OCI-LY1 (cell line): ENCODE results near the gene PRM2.

Experiments
- H2AFZ ChIP-seq: fragments of 200-600 bp; sonication (generic), shearing (Covaris generic); 2 replicates; pipeline ENCODE4 v1.6.0; 2014; ENCODE audit warnings: antibody characterized with exemption, mild to moderate bottlenecking, low read length
- H3F3A ChIP-seq: fragments of 200-600 bp; sonication (generic), shearing (Covaris generic); 2 replicates; pipeline ENCODE4 v1.6.0; 2014; ENCODE audit warnings: mild to moderate bottlenecking, antibody characterized with exemption, low read length, moderate library complexity; ENCODE audit not compliant: insufficient read depth
- H3K27ac ChIP-seq: fragments of 200-600 bp; sonication (generic); 2 replicates; pipeline ENCODE4 v1.5.1; 2014; ENCODE audit warnings: low read length, mixed run types, mild to moderate bottlenecking, low read depth; ENCODE audit not compliant: poor library complexity, severe bottlenecking
- H3K27me3 ChIP-seq: fragments of 200-600 bp; sonication (generic); 2 replicates; pipeline ENCODE4 v1.6.0; 2014; ENCODE audit warnings: antibody characterized with exemption, mild to moderate bottlenecking, low read length, moderate library complexity; ENCODE audit not compliant: insufficient read depth
- H3K36me3 ChIP-seq: fragments of 200-600 bp; sonication (generic); 2 replicates; pipeline ENCODE4 v1.6.1; 2014; ENCODE audit warnings: mild to moderate bottlenecking, antibody characterized with exemption, low read length, moderate library complexity, mixed read lengths; ENCODE audit not compliant: insufficient read depth
- H3K4me1 ChIP-seq: fragments of 200-600 bp; sonication (generic); 2 replicates; pipeline ENCODE4 v1.5.1; 2014; ENCODE audit warnings: mild to moderate bottlenecking, low read length, moderate library complexity; ENCODE audit not compliant: insufficient read depth, severe bottlenecking
- H3K4me2 ChIP-seq: fragments of 200-600 bp; sonication (generic), shearing (Covaris generic); 2 replicates; pipeline ENCODE4 v1.6.1; 2014; ENCODE audit warnings: low read length
- H3K4me3 ChIP-seq: fragments of 200-600 bp; sonication (generic); 2 replicates; pipeline ENCODE4 v1.5.1; 2014; ENCODE audit warnings: low read length, low read depth, mild to moderate bottlenecking, mixed read lengths; ENCODE audit not compliant: poor library complexity, severe bottlenecking
- H3K79me2 ChIP-seq: fragments of 200-600 bp; shearing (Covaris generic); 2 replicates; pipeline ENCODE4 v1.6.1; 2016; ENCODE audit warnings: mixed run types, low read length, mixed read lengths; ENCODE audit not compliant: insufficient read depth
- H3K9ac ChIP-seq: fragments of 200-600 bp; sonication (generic), shearing (Covaris generic); 2 replicates; pipeline ENCODE4 v1.6.1; 2014; ENCODE audit warnings: mild to moderate bottlenecking, low read length, mixed read lengths
- H3K9me2 ChIP-seq: fragments of 200-600 bp; sonication (generic), shearing (Covaris generic); 2 replicates; pipeline ENCODE4 v1.6.1; 2014; ENCODE audit warnings: low read depth, mild to moderate bottlenecking, low read length, mixed read lengths
- H3K9me3 ChIP-seq: fragments of 200-600 bp; shearing (Covaris generic); 2 replicates; pipeline ENCODE4 v1.6.1; 2014; ENCODE audit warnings: low read length, mixed read lengths
- H4K20me1 ChIP-seq: fragments of 200-600 bp; sonication (generic), shearing (Covaris generic); 2 replicates; pipeline ENCODE4 v1.6.0; 2016; ENCODE audit warnings: mild to moderate bottlenecking, low read length; ENCODE audit not compliant: insufficient read depth
- EZH2 ChIP-seq: fragments of 200-600 bp; sonication (generic), shearing (Covaris generic); IDR thresholded peaks from 2 replicates; pipeline ENCODE4 v1.8.0; 2017; ENCODE audit warnings: borderline replicate concordance, mixed run types, mild to moderate bottlenecking, antibody characterized with exemption, low read length, moderate library complexity, mixed read lengths
- TF ChIP-seq, protein P1 (sequence below): fragments of 200-600 bp; sonication (generic), shearing (Covaris generic); IDR thresholded peaks from 2 replicates; pipeline ENCODE4 v1.5.1; 2017; ENCODE audit warnings: mild to moderate bottlenecking, antibody characterized with exemption, low read length, moderate library complexity, mixed read lengths

The PRM2 gene

DNA sequence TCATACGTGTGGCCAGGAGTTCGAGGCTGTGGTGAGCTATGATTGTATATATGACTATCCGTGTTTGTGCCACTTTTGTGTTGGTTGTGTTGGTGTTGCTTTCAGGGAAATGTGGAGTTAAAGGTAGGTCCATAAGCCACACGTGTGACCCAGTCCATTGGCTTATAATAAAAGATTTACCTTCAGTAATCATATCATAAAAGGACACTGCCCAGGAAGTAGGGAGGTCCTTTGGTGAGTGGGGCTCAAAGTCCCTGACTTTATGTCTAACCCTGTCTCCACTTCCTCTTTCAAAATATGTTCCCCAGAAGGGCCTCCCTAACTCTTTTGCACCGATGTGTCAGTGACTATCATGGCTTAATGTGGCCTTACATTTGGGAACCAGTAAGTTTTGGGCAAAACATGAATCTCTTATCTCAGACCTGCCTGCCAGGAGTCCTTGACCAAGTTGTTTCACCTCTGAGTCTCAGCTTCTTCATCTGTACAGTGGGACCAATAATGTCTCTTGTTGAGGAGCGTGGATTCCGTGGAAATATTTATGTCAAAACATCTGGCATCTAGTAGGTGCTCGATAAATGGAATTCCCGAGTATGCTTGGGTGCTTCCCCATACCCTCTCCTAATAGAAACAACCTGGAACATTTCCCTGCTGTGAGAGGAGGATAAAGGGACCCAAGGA lies 12.0 kb downstream of the PRM2 start:
- H3K27ac ChIP-seq = no peak overlapping the region
- H3K79me2 ChIP-seq = no peaks in the 10 kb centered on the region
- no peak for TF ChIP-seq EZH2
- TF ChIP-seq, protein P1, sequence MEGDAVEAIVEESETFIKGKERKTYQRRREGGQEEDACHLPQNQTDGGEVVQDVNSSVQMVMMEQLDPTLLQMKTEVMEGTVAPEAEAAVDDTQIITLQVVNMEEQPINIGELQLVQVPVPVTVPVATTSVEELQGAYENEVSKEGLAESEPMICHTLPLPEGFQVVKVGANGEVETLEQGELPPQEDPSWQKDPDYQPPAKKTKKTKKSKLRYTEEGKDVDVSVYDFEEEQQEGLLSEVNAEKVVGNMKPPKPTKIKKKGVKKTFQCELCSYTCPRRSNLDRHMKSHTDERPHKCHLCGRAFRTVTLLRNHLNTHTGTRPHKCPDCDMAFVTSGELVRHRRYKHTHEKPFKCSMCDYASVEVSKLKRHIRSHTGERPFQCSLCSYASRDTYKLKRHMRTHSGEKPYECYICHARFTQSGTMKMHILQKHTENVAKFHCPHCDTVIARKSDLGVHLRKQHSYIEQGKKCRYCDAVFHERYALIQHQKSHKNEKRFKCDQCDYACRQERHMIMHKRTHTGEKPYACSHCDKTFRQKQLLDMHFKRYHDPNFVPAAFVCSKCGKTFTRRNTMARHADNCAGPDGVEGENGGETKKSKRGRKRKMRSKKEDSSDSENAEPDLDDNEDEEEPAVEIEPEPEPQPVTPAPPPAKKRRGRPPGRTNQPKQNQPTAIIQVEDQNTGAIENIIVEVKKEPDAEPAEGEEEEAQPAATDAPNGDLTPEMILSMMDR = no peak
- no peaks in the 10 kb centered on the region for H3K9me3 ChIP-seq
- H3K4me3 ChIP-seq = no peak overlapping the region
- no peak overlapping the region for H3K4me2 ChIP-seq
- no peaks in the 10 kb centered on the region for H4K20me1 ChIP-seq
- no peaks in the 10 kb centered on the region for H3K36me3 ChIP-seq
- H2AFZ ChIP-seq = no peak overlapping the region
- no peak overlapping the region for H3K9ac ChIP-seq
- no peaks in the 10 kb centered on the region for H3F3A ChIP-seq
- no peaks in the 10 kb centered on the region for H3K27me3 ChIP-seq
- H3K9me2 ChIP-seq = no peaks in the 10 kb centered on the region
- peaks cover 7% of the 10 kb centered on the region for H3K4me1 ChIP-seq

DNA sequence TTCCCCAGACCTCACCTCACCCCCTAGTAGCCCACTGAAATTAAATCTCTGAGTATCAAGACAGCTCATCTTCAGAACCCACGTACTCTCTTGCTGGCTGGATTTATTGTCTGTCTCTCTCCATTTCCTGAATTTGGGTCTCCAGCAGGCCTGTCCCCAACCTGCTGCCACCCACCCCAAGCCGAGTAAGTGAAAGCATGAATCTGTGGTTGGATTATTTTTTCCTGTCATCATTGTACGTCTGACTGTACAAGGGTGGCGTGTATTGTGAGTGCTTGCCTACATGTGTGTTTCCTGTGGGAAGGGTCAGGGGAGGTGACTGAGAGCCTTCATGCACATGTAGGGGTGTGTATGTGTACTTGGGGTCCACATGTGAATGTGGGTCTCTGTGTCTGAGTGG lies 12.5 kb downstream of the PRM2 start:
- TF ChIP-seq EZH2 = no peak
- TF ChIP-seq, protein P1 = no peak
- Histone ChIP-seq H3K4me1 (peaks cover 11% of the 10 kb centered on the region), H3K27ac (no peak overlapping the region), H3K27me3 (no peaks in the 10 kb centered on the region), H2AFZ (no peak overlapping the region), H3K36me3 (no peaks in the 10 kb centered on the region), H3K9ac (no peak overlapping the region), H3K9me3 (no peaks in the 10 kb centered on the region), H3F3A (no peaks in the 10 kb centered on the region), H4K20me1 (no peaks in the 10 kb centered on the region), H3K79me2 (no peaks in the 10 kb centered on the region), H3K4me3 (no peak overlapping the region), H3K9me2 (no peaks in the 10 kb centered on the region), H3K4me2 (no peak overlapping the region)

- Histone ChIP-seq H2AFZ (no peak overlapping the region), H3F3A (no peaks in the 10 kb centered on the region), H3K9me2 (no peaks in the 10 kb centered on the region), H3K9ac (no peak overlapping the region), H3K27ac (no peak overlapping the region), H3K36me3 (no peaks in the 10 kb centered on the region), H3K4me3 (no peak overlapping the region), H3K79me2 (no peaks in the 10 kb centered on the region), H3K27me3 (no peaks in the 10 kb centered on the region), H3K4me2 (no peak overlapping the region), H4K20me1 (no peaks in the 10 kb centered on the region), H3K4me1 (peaks cover 18% of the 10 kb centered on the region), H3K9me3 (no peaks in the 10 kb centered on the region)
- no peak for TF ChIP-seq EZH2
- TF ChIP-seq, protein P1 = no peak
These were observed 13.4 kb downstream of the PRM2 start for GRCh38 chr16:11262915-11263314.
